C4-2B (cell line): ENCODE results near the gene TMTC1.

Source experiments
- ZFX ChIP-seq: fragments of 450-650 bp; IDR thresholded peaks from 2 replicates; pipeline ENCODE4 v1.6.1; 2017
- TF ChIP-seq, protein P1 (sequence below): fragments of 450-650 bp; conservative IDR thresholded peaks from 2 replicates; pipeline ENCODE4 v1.5.1; 2017; ENCODE audit warnings: mild to moderate bottlenecking

GRCh38 chr12:29734305-29734704 lies 49.4 kb downstream of the TMTC1 start:
- TF ChIP-seq, protein P1, sequence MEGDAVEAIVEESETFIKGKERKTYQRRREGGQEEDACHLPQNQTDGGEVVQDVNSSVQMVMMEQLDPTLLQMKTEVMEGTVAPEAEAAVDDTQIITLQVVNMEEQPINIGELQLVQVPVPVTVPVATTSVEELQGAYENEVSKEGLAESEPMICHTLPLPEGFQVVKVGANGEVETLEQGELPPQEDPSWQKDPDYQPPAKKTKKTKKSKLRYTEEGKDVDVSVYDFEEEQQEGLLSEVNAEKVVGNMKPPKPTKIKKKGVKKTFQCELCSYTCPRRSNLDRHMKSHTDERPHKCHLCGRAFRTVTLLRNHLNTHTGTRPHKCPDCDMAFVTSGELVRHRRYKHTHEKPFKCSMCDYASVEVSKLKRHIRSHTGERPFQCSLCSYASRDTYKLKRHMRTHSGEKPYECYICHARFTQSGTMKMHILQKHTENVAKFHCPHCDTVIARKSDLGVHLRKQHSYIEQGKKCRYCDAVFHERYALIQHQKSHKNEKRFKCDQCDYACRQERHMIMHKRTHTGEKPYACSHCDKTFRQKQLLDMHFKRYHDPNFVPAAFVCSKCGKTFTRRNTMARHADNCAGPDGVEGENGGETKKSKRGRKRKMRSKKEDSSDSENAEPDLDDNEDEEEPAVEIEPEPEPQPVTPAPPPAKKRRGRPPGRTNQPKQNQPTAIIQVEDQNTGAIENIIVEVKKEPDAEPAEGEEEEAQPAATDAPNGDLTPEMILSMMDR: no peak
- no peak for TF ChIP-seq ZFX
